Measurements from ENCODE around the gene CEP162. TPM values are rescaled to one million over a fixed set of nuclear protein-coding genes. Genes with fewer than 3 reads are reported as not detected.

The CEP162 gene
- total RNA-seq, 1 experiment from 2014 or later = 2.3 TPM

- H3K4me1 ChIP-seq (ENCODE audit: insufficient read depth, low read length) = no peaks in the 10 kb centered on the region
- ATAC-seq (no peak), DNase-seq (no peak)
- H3K27me3 ChIP-seq (ENCODE audit: low read length) = peaks cover 66% of the 10 kb centered on the region
- no peaks in the 10 kb centered on the region for H4K20me1 ChIP-seq (ENCODE audit: low read length)
- ChIA-PET CTCF (no interaction called here), POLR2A (ENCODE audit: unreplicated experiment) (interaction anchor here (0.6 kb wide), 1 partner anchor 888 kb away, joined by 5 read pairs; no protein-coding TSS in a partner anchor)
- H2AFZ ChIP-seq (ENCODE audit: low read length) = no peak overlapping the region
- H3K9me2 ChIP-seq (replicated peaks; ENCODE audit: low read length) = no peaks in the 10 kb centered on the region
- no peak overlapping the region for H3K27ac ChIP-seq (ENCODE audit: low read length)
- H3F3A ChIP-seq (ENCODE audit: low read length, unreplicated experiment) = no peaks in the 10 kb centered on the region
- no peak overlapping the region for H3K9ac ChIP-seq (ENCODE audit: low read length)
- no peaks in the 10 kb centered on the region for H3K79me2 ChIP-seq (ENCODE audit: low read length)
- no peaks in the 10 kb centered on the region for H3K36me3 ChIP-seq (ENCODE audit: low read depth, low read length)
- TF ChIP-seq EZH2 (IDR thresholded peaks at IDR 0.05; ENCODE audit: low read length, unreplicated experiment) (no peak), CTCF (conservative IDR thresholded peaks at IDR 0.05; ENCODE audit: low read depth, low read length) (no peak)
- H3K4me2 ChIP-seq (ENCODE audit: low read length) = no peak overlapping the region
- H3K4me3 ChIP-seq (ENCODE audit: low read length) = no peak overlapping the region
- intact Hi-C loops (cut with micrococcal nuclease) = no loop called here
- H3K9me3 ChIP-seq (ENCODE audit: low read length) = no peaks in the 10 kb centered on the region
- no TSS peak for BruUV-seq (replicated peaks)
Measured at GRCh38 chr6:84273048-84273809, 45.8 kb upstream of the CEP162 start.

DNA sequence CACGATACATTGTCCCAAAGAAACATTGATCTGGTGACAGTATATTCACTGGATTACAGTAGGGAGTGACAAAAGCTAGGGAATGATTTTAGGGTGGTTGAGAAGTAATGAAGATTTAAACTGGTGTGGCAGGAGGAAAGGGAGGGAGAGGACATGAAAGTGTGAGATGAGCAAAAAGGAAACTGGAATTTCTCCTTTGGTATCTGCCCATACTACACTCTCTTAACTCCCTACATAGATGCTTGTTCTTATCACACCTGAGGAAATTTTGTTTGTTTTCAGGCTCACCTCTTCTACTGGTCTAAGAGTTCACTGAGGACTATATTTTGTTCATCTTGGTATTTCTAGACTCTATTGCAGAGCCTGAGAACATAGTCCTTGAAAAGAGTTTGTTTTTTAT, 44.9 kb upstream of the CEP162 start:
- ChIA-PET CTCF (no interaction called here), POLR2A (ENCODE audit: unreplicated experiment) (no interaction called here)
- no TSS peak for BruUV-seq (replicated peaks)
- Histone ChIP-seq H3K36me3 (ENCODE audit: low read depth, low read length) (no peaks in the 10 kb centered on the region), H3K4me2 (ENCODE audit: low read length) (no peak overlapping the region), H3K27me3 (ENCODE audit: low read length) (peaks cover 58% of the 10 kb centered on the region), H4K20me1 (ENCODE audit: low read length) (no peaks in the 10 kb centered on the region), H3F3A (ENCODE audit: low read length, unreplicated experiment) (no peaks in the 10 kb centered on the region), H3K9ac (ENCODE audit: low read length) (no peak overlapping the region), H3K79me2 (ENCODE audit: low read length) (no peaks in the 10 kb centered on the region), H3K4me1 (ENCODE audit: insufficient read depth, low read length) (no peaks in the 10 kb centered on the region), H3K9me2 (replicated peaks; ENCODE audit: low read length) (no peaks in the 10 kb centered on the region), H3K9me3 (ENCODE audit: low read length) (no peaks in the 10 kb centered on the region), H3K4me3 (ENCODE audit: low read length) (no peak overlapping the region), H2AFZ (ENCODE audit: low read length) (no peak overlapping the region), H3K27ac (ENCODE audit: low read length) (no peak overlapping the region)
- DNase-seq (no peak), ATAC-seq (no peak)
- intact Hi-C loops (cut with micrococcal nuclease) = no loop called here
- no peak for TF ChIP-seq CTCF (conservative IDR thresholded peaks at IDR 0.05; ENCODE audit: low read depth, low read length)

DNA sequence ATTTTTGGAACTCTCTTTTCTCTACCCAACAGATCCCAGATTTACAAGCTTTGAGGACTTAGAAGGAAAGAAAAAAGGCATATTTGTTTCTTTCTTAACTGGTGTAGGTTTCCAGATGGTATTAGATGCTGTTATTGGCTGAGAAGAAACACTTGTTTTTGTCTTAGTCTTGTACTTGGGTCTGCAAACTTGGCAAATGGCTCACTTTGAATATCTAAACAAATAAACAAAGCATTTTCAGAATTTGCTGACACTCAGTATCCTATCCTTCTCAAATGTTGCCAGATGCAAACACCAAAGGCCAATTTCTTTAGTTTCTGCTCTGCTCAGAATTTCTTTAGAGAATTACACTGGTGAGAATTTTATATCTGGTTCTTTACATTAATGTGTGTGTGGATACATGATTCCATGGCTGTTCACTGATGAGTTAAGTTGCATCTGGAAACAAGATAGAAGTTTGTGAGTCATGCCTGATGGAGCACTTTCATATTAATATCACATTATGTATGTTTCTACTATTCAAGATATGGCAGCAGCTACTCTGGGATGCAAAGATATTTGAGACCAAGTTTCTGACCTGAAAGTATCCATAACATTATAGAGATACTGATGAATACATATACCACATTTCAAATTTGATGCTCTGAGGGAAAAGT, 43.7 kb upstream of the CEP162 start:
- Histone ChIP-seq H3K27me3 (ENCODE audit: low read length) (peaks cover 49% of the 10 kb centered on the region), H3K4me1 (ENCODE audit: insufficient read depth, low read length) (no peaks in the 10 kb centered on the region), H3K9me2 (replicated peaks; ENCODE audit: low read length) (no peaks in the 10 kb centered on the region), H2AFZ (ENCODE audit: low read length) (no peak overlapping the region), H3K4me2 (ENCODE audit: low read length) (no peak overlapping the region), H3K9me3 (ENCODE audit: low read length) (no peaks in the 10 kb centered on the region), H3K4me3 (ENCODE audit: low read length) (no peak overlapping the region), H3K9ac (ENCODE audit: low read length) (no peak overlapping the region), H3F3A (ENCODE audit: low read length, unreplicated experiment) (no peaks in the 10 kb centered on the region), H4K20me1 (ENCODE audit: low read length) (no peaks in the 10 kb centered on the region), H3K27ac (ENCODE audit: low read length) (no peak overlapping the region), H3K79me2 (ENCODE audit: low read length) (no peaks in the 10 kb centered on the region), H3K36me3 (ENCODE audit: low read depth, low read length) (no peaks in the 10 kb centered on the region)
- CTCF ChIA-PET = no interaction called here
- ATAC-seq = no peak
- BruUV-seq (replicated peaks) = no TSS peak
- POLR2A ChIA-PET (ENCODE audit: unreplicated experiment) = no interaction called here
- TF ChIP-seq CTCF (conservative IDR thresholded peaks at IDR 0.05; ENCODE audit: low read depth, low read length) (no peak), EZH2 (IDR thresholded peaks at IDR 0.05; ENCODE audit: low read length, unreplicated experiment) (no peak), EZH2phosphoT487 (IDR thresholded peaks at IDR 0.05; ENCODE audit: borderline replicate concordance, low read length) (no peak)
- no peak for DNase-seq
- intact Hi-C loops (cut with micrococcal nuclease) = no loop called here

Measured in PC-3 (cell line).